ENCODE measurements around the gene USP37.

Gene USP37

DNA sequence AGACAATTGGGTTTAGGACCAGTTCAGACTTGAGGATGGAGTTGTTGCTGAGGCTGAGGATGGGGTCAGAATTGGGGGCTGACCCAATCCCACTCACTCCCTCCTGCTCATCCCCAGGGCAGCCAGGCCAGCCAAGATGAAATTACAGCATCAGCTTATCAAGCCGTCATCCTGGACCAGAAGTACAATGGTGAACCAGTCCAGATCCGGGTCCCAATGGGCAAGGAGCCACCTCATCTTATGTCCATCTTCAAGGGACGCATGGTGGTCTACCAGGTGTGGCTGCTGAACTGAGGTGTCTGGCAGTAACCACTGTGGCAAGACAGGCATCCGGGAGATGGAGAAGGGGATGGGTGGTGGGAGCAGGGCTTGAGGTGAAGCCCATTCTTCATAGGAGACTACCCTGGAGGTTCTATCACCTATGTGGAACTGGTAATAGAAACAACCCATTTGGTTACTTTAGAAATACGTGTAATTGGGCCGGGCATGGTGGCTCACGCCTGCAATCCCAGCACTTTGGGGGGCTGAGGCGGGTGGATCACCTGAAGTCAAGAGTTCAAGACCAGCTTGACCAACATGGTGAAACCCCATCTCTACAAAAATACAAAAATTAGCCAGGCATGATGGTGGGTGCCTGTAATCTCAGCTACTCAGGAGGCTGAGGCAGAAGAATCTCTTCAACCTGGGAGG is 135.3 kb downstream of the USP37 start:
- no peak for TF ChIP-seq CTCF (IDR thresholded peaks at IDR 0.05)

- TF ChIP-seq CTCF (IDR thresholded peaks at IDR 0.05): no peak
Measured at GRCh38 chr2:218431878-218432277, 136.3 kb downstream of the USP37 start.

- no peak for TF ChIP-seq CTCF (IDR thresholded peaks at IDR 0.05)
Measured at GRCh38 chr2:218430721-218431120, 137.4 kb downstream of the USP37 start.

DNA sequence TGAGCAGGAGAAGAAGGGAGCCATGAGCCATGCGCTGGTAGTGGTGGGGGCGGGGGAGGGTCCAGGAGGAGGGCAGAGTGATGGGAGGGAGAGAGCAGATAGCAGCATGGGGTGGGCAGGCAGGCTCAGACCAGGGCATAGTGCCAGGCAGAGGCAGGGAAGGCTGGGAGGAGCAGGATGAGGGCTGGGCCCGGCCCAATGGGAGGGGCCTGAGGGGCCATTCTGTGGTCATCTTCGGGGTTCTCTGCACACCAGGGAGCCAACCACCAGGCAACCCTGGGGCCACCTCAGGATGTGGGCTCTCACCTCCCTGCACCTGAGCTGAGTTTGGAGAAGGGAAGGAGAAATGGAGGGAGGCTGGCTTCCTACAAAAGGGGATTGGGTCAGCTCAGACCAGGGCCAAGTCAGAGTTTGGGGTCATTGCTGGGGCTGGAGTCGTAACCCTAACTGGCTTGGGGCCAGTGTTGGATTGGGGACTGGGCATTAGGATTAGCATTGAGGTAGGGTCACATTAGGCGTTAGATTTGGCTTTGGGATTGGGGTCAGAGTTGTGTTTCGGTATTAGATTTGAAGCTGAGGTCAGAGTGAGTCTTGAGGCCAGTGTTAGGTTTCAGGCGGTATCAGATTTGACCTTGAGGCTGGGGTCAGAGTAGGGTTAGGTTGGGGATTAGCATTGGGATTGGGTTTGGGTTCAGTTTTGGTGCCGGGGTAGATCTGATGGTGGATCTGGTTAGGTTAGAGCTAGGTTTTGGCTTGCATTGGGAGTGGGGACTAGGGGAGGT is 138.0 kb downstream of the USP37 start:
- TF ChIP-seq CTCF (IDR thresholded peaks at IDR 0.05): no peak

- no peak for TF ChIP-seq CTCF (IDR thresholded peaks at IDR 0.05)
Measured at GRCh38 chr2:218428846-218429558, 139.1 kb downstream of the USP37 start.

GRCh38 chr2:218427741-218428140 is 140.4 kb downstream of the USP37 start:
- TF ChIP-seq CTCF (IDR thresholded peaks at IDR 0.05): no peak

DNA sequence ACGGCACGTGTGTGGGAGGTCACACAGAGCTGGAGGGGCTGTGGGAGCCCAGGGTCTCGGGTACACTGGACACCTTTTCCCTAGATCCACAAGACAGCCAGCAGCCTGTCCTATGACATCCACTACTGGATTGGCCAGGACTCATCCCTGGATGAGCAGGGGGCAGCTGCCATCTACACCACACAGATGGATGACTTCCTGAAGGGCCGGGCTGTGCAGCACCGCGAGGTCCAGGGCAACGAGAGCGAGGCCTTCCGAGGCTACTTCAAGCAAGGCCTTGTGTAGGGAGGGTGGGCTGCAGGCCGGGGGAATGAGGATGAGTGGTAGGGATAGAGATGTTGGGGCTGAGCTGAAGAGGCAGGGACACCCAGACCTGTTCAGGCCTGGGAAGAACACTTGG is 142.6 kb downstream of the USP37 start:
- TF ChIP-seq CTCF (IDR thresholded peaks at IDR 0.05): no peak
